Hair follicle dermal papilla cell (primary cell): Measurements from ENCODE around the gene IL17REL. TPM values are rescaled to one million over a fixed set of nuclear protein-coding genes. Genes with fewer than 3 reads are reported as not detected.

ENCODE experiments used
- small RNA-seq: library from RNA; depleted of rRNA; stranded (forward); fragments of <200 nt; gene quantifications from one replicate; pipeline ENCODE3, GENCODE V24; 2012
- total RNA-seq: library from RNA; depleted of rRNA; stranded (reverse); fragments of >200 nt; gene quantifications from 2 replicates; pipeline ENCODE4 v1.2.3, GENCODE V29; 2012

Gene IL17REL
- not detected in 2 replicates for total RNA-seq

DNA sequence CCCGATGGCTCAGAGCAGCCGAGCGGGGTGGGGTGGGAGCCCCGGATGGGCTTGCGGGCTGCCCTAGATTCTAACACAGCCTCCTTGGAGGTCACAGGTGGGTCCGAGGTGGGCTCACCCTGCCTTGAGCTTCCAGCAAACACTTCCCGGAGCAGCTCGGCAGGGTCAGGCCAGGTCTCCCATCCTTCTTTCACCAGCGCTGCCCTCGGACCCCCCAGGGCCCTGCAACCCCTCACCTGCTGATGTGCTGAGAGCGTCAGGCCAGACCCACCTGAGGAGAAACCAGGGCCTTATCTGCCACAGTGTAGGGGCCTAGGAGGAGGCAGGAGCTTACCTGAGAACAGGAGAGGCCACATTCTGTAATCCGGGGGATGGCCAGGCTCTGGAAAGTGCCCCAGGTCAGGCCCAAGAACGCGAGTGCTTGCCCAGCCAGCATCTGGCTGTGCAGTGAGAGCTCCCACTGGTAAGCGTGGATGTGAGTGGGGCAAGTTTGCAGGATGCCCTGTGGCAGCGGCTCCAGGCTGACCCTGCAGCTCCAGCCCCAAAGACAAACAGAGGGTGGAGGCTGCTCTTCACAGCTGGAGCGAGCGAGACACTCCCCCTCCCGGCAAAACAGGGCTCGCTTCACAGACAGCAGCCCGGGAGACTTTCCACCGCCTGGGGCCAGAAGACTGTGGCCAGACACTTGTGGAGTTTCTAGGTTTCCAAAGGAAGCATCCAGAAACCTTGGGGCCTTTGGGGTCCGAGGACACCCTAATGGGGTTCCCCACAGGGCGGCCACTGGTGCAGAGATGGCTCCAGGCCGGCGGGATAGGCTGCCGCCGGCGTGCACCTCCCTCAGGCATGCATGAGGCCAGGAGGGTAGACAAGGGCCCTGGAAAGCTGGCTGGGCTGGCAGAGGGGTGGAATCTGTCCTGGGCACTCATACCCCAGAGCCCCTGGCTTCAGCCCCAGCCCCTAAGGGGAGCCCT, at the start of gene IL17REL:
IL17REL (minus strand) TSS at position 555 of the 971 bp plus-strand sequence; CDS start at position 436, 119 bp downstream.

DNA sequence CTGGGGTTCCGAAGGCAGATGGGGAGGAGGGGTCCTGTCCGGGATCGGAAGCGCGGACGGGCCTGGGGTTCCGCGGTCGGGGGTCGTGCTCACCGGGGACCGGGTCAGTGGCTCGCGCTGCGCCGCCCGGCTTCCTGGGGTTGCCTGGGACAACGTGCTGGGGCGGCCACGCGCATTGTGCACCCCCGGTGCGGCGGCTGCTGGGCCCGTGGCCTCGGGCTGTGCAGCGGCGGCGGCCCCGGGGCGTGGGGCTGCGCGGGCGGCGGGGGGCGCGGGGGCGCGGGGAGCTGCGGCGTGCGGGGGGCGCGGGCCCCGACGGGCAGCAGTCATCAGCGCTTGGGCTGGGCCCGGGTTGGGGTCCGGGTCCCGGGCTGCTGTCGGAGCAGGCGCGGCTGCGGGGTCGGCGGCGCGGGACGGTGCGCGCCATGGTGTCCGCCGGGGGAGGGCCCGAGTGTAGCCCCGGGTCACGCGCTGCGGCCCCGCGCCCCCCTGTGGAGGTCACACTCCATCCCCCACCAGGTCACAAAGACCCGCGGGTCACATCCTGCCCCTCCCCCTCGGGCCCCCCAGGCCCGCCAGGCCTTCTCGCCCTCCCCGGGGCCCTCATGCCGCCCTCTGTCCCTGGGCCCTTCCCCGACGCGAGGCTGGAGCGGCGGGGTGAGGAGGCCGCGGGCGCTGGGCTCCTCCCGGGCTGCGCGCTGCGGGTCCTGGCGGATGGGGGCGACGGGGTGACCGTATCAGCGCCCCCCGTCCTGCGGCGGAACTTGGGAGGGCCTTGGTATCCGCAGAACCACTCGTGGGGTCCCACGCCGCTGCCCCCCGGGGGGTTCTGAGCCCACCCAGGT, 45.7 kb upstream of the IL17REL start, which contains the start of gene TTLL8:
TTLL8 (minus strand) TSS at position 238 of the 845 bp plus-strand sequence.

DNA sequence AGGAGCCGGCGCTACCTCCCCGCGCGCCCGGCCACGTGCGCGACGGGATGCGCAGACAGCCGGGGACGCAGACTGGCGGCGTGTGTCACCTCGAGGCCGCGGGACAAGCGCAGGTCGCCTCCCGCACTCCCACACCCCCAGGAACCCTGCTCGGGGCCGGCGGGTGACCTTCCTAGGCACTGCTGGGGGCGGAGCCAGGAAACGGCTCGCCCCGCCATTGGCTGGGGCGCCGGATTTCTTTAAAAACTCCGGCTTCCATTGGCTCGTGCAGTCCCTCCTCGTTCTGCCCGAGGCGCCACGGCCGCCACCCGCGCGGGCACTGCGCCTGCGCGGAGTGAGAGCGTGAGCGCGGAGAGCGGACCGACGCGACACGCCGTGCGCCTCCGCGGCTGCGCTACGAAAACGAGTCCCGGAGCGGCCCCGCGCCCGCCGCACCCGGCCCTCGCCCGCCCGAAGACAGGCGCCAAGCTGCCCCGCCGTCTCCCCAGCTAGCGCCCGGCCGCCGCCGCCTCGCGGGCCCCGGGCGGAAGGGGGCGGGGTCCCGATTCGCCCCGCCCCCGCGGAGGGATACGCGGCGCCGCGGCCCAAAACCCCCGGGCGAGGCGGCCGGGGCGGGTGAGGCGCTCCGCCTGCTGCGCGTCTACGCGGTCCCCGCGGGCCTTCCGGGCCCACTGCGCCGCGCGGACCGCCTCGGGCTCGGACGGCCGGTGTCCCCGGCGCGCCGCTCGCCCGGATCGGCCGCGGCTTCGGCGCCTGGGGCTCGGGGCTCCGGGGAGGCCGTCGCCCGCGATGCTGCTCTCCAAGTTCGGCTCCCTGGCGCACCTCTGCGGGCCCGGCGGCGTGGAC, 52.2 kb downstream of the IL17REL start, which contains the start of gene PIM3:
PIM3 (plus strand) TSS at position 614 of the 846 bp plus-strand sequence; CDS start at position 790, 176 bp downstream.

Small RNA genes within 50 kb of the gene (small RNA-seq; reads per million reads assigned to genes)
- gene MIR6821 = not detected

Other genes starting within 250 kb of the IL17REL start
- 33.0 and 38.8 TPM in 2 replicates for gene BRD1, start 184.9 kb downstream of the IL17REL start, total RNA-seq
- 13.1 and 14.8 TPM in 2 replicates for gene ZBED4, start 158.9 kb downstream of the IL17REL start, total RNA-seq
- gene ALG12, start 94.3 kb downstream of the IL17REL start, total RNA-seq = 33.4 and 40.4 TPM in 2 replicates
- gene CRELD2, start 94.1 kb downstream of the IL17REL start, total RNA-seq = 47.6 and 48.7 TPM in 2 replicates
- 30.2 and 35.9 TPM in 2 replicates for gene PIM3, start 52.0 kb downstream of the IL17REL start, total RNA-seq
- not detected in 2 replicates for gene TTLL8, start 45.5 kb upstream of the IL17REL start, total RNA-seq
- under 0.01 TPM in 1 of 2 replicates, not detected in the other for gene MLC1, start 72.7 kb upstream of the IL17REL start, total RNA-seq
- gene MOV10L1, start 77.2 kb upstream of the IL17REL start, total RNA-seq = 2.6 TPM in 2 replicates
- gene PANX2, start 158.0 kb upstream of the IL17REL start, total RNA-seq = 0.36 and 0.65 TPM in 2 replicates
- 22.5 and 23.2 TPM in 2 replicates for gene TRABD, start 173.1 kb upstream of the IL17REL start, total RNA-seq
- gene SELENOO, start 188.2 kb upstream of the IL17REL start, total RNA-seq = 12.3 and 20.6 TPM in 2 replicates
- 36.3 and 40.6 TPM in 2 replicates for gene TUBGCP6, start 232.3 kb upstream of the IL17REL start, total RNA-seq
- 20.8 and 24.2 TPM in 2 replicates for gene HDAC10, start 238.5 kb upstream of the IL17REL start, total RNA-seq
- 25.0 and 38.6 TPM in 2 replicates for gene MAPK12, start 248.9 kb upstream of the IL17REL start, total RNA-seq